ENCODE data around the gene KLHDC4. TPM values are rescaled to one million over a fixed set of nuclear protein-coding genes. Genes with fewer than 3 reads are reported as not detected.

KLHDC4 gene
- total RNA-seq, 1 donor from 2014 or later, result 29.8 TPM

- H4K20me1 ChIP-seq (ENCODE audit: insufficient read depth, low read length), result no peaks in the 10 kb centered on the region
- peak overlapping the region; percentile 62 for H3K9ac ChIP-seq (ENCODE audit: low read length)
- no peaks in the 10 kb centered on the region for H3K9me3 ChIP-seq (ENCODE audit: insufficient read depth, low read depth, low read length)
- peaks cover 16% of the 10 kb centered on the region for H3K4me1 ChIP-seq (ENCODE audit: insufficient read depth, low read length)
- Mint-ChIP-seq H3K4me3 (ENCODE audit: unreplicated experiment) (peak overlapping the region; percentile 57), H3K27ac (ENCODE audit: unreplicated experiment) (peak overlapping the region; percentile 100), H3K27me3 (ENCODE audit: low read depth, unreplicated experiment) (peaks cover 5% of the 10 kb centered on the region), H3K4me1 (ENCODE audit: low read depth, unreplicated experiment) (peaks cover 33% of the 10 kb centered on the region), H3K9me3 (ENCODE audit: unreplicated experiment) (peaks cover 2% of the 10 kb centered on the region), H3K36me3 (ENCODE audit: low read depth, unreplicated experiment) (peaks cover 2% of the 10 kb centered on the region)
- H3K27me3 ChIP-seq (ENCODE audit: insufficient read depth, low read length), result no peaks in the 10 kb centered on the region
- H3K27ac ChIP-seq (ENCODE audit: low read depth, low read length), result peak overlapping the region; percentile 47
- DNase-seq (ENCODE audit: low read depth) (peak; percentile 81), FAIRE-seq (no peak)
- H3K4me2 ChIP-seq (ENCODE audit: low read length), result peak overlapping the region; percentile 85
- H3K4me3 ChIP-seq (ENCODE audit: insufficient read depth, low read depth, low read length), result peak overlapping the region; percentile 44
- peak overlapping the region; percentile 86 for H2AFZ ChIP-seq (ENCODE audit: low read depth, low read length)
- H3K36me3 ChIP-seq (ENCODE audit: insufficient read depth, low read length), result no peaks in the 10 kb centered on the region
- no peak for TF ChIP-seq CTCF (IDR thresholded peaks at IDR 0.05; ENCODE audit: insufficient read depth, low read depth, low read length)
- no peak for TF ChIP-seq EZH2 (IDR thresholded peaks at IDR 0.05; ENCODE audit: insufficient read depth, low read length)
- H3K79me2 ChIP-seq (ENCODE audit: insufficient read depth, low read length), result no peaks in the 10 kb centered on the region
Measured at GRCh38 chr16:87806641-87807546, 41.1 kb upstream of the KLHDC4 start.

- Histone ChIP-seq H3K9ac (ENCODE audit: low read length) (peak overlapping the region; percentile 62), H3K4me1 (ENCODE audit: insufficient read depth, low read length) (peaks cover 16% of the 10 kb centered on the region), H2AFZ (ENCODE audit: low read depth, low read length) (peak overlapping the region; percentile 86), H3K4me2 (ENCODE audit: low read length) (peak overlapping the region; percentile 85), H4K20me1 (ENCODE audit: insufficient read depth, low read length) (no peaks in the 10 kb centered on the region), H3K79me2 (ENCODE audit: insufficient read depth, low read length) (no peaks in the 10 kb centered on the region), H3K4me3 (ENCODE audit: insufficient read depth, low read depth, low read length) (peak overlapping the region; percentile 44), H3K27me3 (ENCODE audit: insufficient read depth, low read length) (no peaks in the 10 kb centered on the region), H3K9me3 (ENCODE audit: insufficient read depth, low read depth, low read length) (no peaks in the 10 kb centered on the region), H3K27ac (ENCODE audit: low read depth, low read length) (peak overlapping the region; percentile 47), H3K36me3 (ENCODE audit: insufficient read depth, low read length) (no peaks in the 10 kb centered on the region)
- peak overlapping the region; percentile 57 for H3K4me3 Mint-ChIP-seq (ENCODE audit: unreplicated experiment)
- H3K36me3 Mint-ChIP-seq (ENCODE audit: low read depth, unreplicated experiment), result peaks cover 2% of the 10 kb centered on the region
- TF ChIP-seq EZH2 (IDR thresholded peaks at IDR 0.05; ENCODE audit: insufficient read depth, low read length) (no peak), CTCF (IDR thresholded peaks at IDR 0.05; ENCODE audit: insufficient read depth, low read depth, low read length) (no peak)
- H3K27ac Mint-ChIP-seq (ENCODE audit: unreplicated experiment), result peak overlapping the region; percentile 100
- H3K4me1 Mint-ChIP-seq (ENCODE audit: low read depth, unreplicated experiment), result peaks cover 31% of the 10 kb centered on the region
- no peak for FAIRE-seq
- peak; percentile 20 for DNase-seq (ENCODE audit: low read depth)
- H3K27me3 Mint-ChIP-seq (ENCODE audit: low read depth, unreplicated experiment), result peaks cover 2% of the 10 kb centered on the region
- peaks cover 2% of the 10 kb centered on the region for H3K9me3 Mint-ChIP-seq (ENCODE audit: unreplicated experiment)
Measured at GRCh38 chr16:87806261-87806640, 40.5 kb upstream of the KLHDC4 start.

- TF ChIP-seq CTCF (IDR thresholded peaks at IDR 0.05; ENCODE audit: insufficient read depth, low read depth, low read length) (no peak), EZH2 (IDR thresholded peaks at IDR 0.05; ENCODE audit: insufficient read depth, low read length) (no peak)
- H3K79me2 ChIP-seq (ENCODE audit: insufficient read depth, low read length), result no peaks in the 10 kb centered on the region
- H2AFZ ChIP-seq (ENCODE audit: low read depth, low read length), result no peak overlapping the region
- Mint-ChIP-seq H3K4me3 (ENCODE audit: unreplicated experiment) (no peak overlapping the region), H3K27me3 (ENCODE audit: low read depth, unreplicated experiment) (peaks cover 2% of the 10 kb centered on the region), H3K9me3 (ENCODE audit: unreplicated experiment) (peaks cover 7% of the 10 kb centered on the region), H3K36me3 (ENCODE audit: low read depth, unreplicated experiment) (peaks cover 2% of the 10 kb centered on the region), H3K27ac (ENCODE audit: unreplicated experiment) (no peak overlapping the region), H3K4me1 (ENCODE audit: low read depth, unreplicated experiment) (peaks cover 18% of the 10 kb centered on the region)
- DNase-seq (ENCODE audit: low read depth) (no peak), FAIRE-seq (no peak)
- H3K27me3 ChIP-seq (ENCODE audit: insufficient read depth, low read length), result no peaks in the 10 kb centered on the region
- no peak overlapping the region for H3K4me3 ChIP-seq (ENCODE audit: insufficient read depth, low read depth, low read length)
- H3K4me1 ChIP-seq (ENCODE audit: insufficient read depth, low read length), result peaks cover 16% of the 10 kb centered on the region
- no peaks in the 10 kb centered on the region for H4K20me1 ChIP-seq (ENCODE audit: insufficient read depth, low read length)
- H3K9ac ChIP-seq (ENCODE audit: low read length), result no peak overlapping the region
- H3K27ac ChIP-seq (ENCODE audit: low read depth, low read length), result no peak overlapping the region
- no peak overlapping the region for H3K4me2 ChIP-seq (ENCODE audit: low read length)
- H3K9me3 ChIP-seq (ENCODE audit: insufficient read depth, low read depth, low read length), result no peaks in the 10 kb centered on the region
- no peaks in the 10 kb centered on the region for H3K36me3 ChIP-seq (ENCODE audit: insufficient read depth, low read length)
Measured at GRCh38 chr16:87803385-87803784, 37.6 kb upstream of the KLHDC4 start.

Measured in astrocyte (in vitro differentiated cells and primary cell).